HG03469 (cell line): ENCODE measurements around the gene TERT.
"Not testable (repeated sequence)": the region's sequence is repeated elsewhere in the genome, so short reads cannot be mapped to it uniquely, and the experiment has no call there.

Experiments
- ATAC-seq: cut with Tn5 transposase; IDR thresholded peaks from one replicate; pipeline ENCODE4 v1.9.1; 2021; ENCODE audit warnings: mild to moderate bottlenecking, moderate library complexity, moderate number of reproducible peaks; ENCODE audit not compliant: unreplicated experiment

Gene TERT

GRCh38 chr5:1331861-1332405 lies 37.1 kb upstream of the TERT start:
- ATAC-seq, result no peak

GRCh38 chr5:1330847-1331831 lies 36.3 kb upstream of the TERT start:
- no peak for ATAC-seq

GRCh38 chr5:1330146-1330846 lies 35.4 kb upstream of the TERT start:
- no peak for ATAC-seq

GRCh38 chr5:1329111-1329579 lies 34.3 kb upstream of the TERT start:
- no peak for ATAC-seq

GRCh38 chr5:1328237-1329110 lies 33.6 kb upstream of the TERT start:
- ATAC-seq, result not testable (repeated sequence)

- ATAC-seq, result not testable (repeated sequence)
Observed at GRCh38 chr5:1326901-1327756, 32.3 kb upstream of the TERT start.

GRCh38 chr5:1326532-1326875 lies 31.6 kb upstream of the TERT start:
- ATAC-seq, result not testable (repeated sequence)

GRCh38 chr5:1325870-1326531 lies 31.1 kb upstream of the TERT start:
- no peak for ATAC-seq

GRCh38 chr5:1325191-1325741 lies 30.4 kb upstream of the TERT start:
- ATAC-seq, result no peak

GRCh38 chr5:1324719-1325190 lies 29.9 kb upstream of the TERT start:
- ATAC-seq, result no peak

- ATAC-seq, result no peak
Observed at GRCh38 chr5:1324301-1324700, 29.4 kb upstream of the TERT start.

- no peak for ATAC-seq
Observed at GRCh38 chr5:1323803-1324173, 28.9 kb upstream of the TERT start.

GRCh38 chr5:1322955-1323802 lies 28.3 kb upstream of the TERT start:
- no peak for ATAC-seq

- ATAC-seq, result no peak
Observed at GRCh38 chr5:1322036-1322900, 27.4 kb upstream of the TERT start.

GRCh38 chr5:1321576-1321975 lies 26.7 kb upstream of the TERT start:
- no peak for ATAC-seq

- no peak for ATAC-seq
Observed at GRCh38 chr5:1320436-1321344, 25.8 kb upstream of the TERT start.
